ENCODE data around the gene ZNF76.
"Not testable (repeated sequence)": the region's sequence is repeated elsewhere in the genome, so short reads cannot be mapped to it uniquely, and the experiment has no call there.

The ZNF76 gene

GRCh38 chr6:35295521-35296315 lies 36.2 kb downstream of the ZNF76 start:
- H3K9ac ChIP-seq: peak overlapping the region; percentile 96
- peak overlapping the region; percentile 98 for H3K27ac ChIP-seq
- TF ChIP-seq Cebpa-rat (IDR thresholded peaks at IDR 0.05): no peak
- H3K4me3 ChIP-seq: no peak overlapping the region
- H3K27me3 ChIP-seq: no peaks in the 10 kb centered on the region
- H4K20me1 ChIP-seq: peaks cover 8% of the 10 kb centered on the region
- H3K36me3 ChIP-seq: peaks cover 36% of the 10 kb centered on the region
- H3K4me1 ChIP-seq: peaks cover 96% of the 10 kb centered on the region
- peak overlapping the region; percentile 100 for H3K4me2 ChIP-seq
- H3K9me3 ChIP-seq: no peaks in the 10 kb centered on the region

GRCh38 chr6:35296931-35297600 lies 37.5 kb downstream of the ZNF76 start:
- Histone ChIP-seq H3K27me3 (no peaks in the 10 kb centered on the region), H3K4me3 (peak overlapping the region; percentile 83; the same call in 1 of the 2 replicates), H3K36me3 (peaks cover 27% of the 10 kb centered on the region), H3K4me1 (peaks cover 98% of the 10 kb centered on the region), H3K9me3 (no peaks in the 10 kb centered on the region), H4K20me1 (peaks cover 19% of the 10 kb centered on the region), H3K9ac (peak overlapping the region; percentile 96), H3K27ac (peak overlapping the region; percentile 98), H3K4me2 (peak overlapping the region; percentile 100)
- TF ChIP-seq Cebpa-rat (IDR thresholded peaks at IDR 0.05): no peak

- Histone ChIP-seq H3K9me3 (no peaks in the 10 kb centered on the region), H3K9ac (peak within 1 kb of the TSS; percentile 96), H3K4me1 (peaks cover 98% of the 10 kb centered on the region), H3K4me2 (peak within 1 kb of the TSS; percentile 100), H3K36me3 (peaks cover 27% of the 10 kb centered on the region), H3K27me3 (no peaks in the 10 kb centered on the region), H3K4me3 (peak within 1 kb of the TSS; percentile 83), H3K27ac (peak within 1 kb of the TSS; percentile 98), H4K20me1 (peaks cover 23% of the 10 kb centered on the region)
- TF ChIP-seq Cebpa-rat (IDR thresholded peaks at IDR 0.05): no peak
Measured at GRCh38 chr6:35297601-35298481, 38.3 kb downstream of the ZNF76 start, which contains the start of gene DEF6. TSS of gene DEF6 (plus strand) at chr6:35297818. CDS start at chr6:35297857, 39 bp downstream.

- H3K27ac ChIP-seq: peak overlapping the region; percentile 98
- H3K36me3 ChIP-seq: peaks cover 24% of the 10 kb centered on the region
- peak overlapping the region; percentile 83 for H3K4me3 ChIP-seq
- no peak for TF ChIP-seq Cebpa-rat (IDR thresholded peaks at IDR 0.05)
- peaks cover 28% of the 10 kb centered on the region for H4K20me1 ChIP-seq
- H3K27me3 ChIP-seq: no peaks in the 10 kb centered on the region
- H3K4me2 ChIP-seq: peak overlapping the region; percentile 100
- peaks cover 98% of the 10 kb centered on the region for H3K4me1 ChIP-seq
- peak overlapping the region; percentile 96 for H3K9ac ChIP-seq
- no peaks in the 10 kb centered on the region for H3K9me3 ChIP-seq
Measured at GRCh38 chr6:35298625-35299140, 39.1 kb downstream of the ZNF76 start.

GRCh38 chr6:35299674-35300073 lies 40.1 kb downstream of the ZNF76 start:
- peak overlapping the region; percentile 83 for H3K4me3 ChIP-seq
- peaks cover 26% of the 10 kb centered on the region for H3K36me3 ChIP-seq
- H3K9me3 ChIP-seq: no peaks in the 10 kb centered on the region
- no peak for TF ChIP-seq Cebpa-rat (IDR thresholded peaks at IDR 0.05)
- H3K9ac ChIP-seq: peak overlapping the region; percentile 96
- peak overlapping the region; percentile 100 for H3K4me2 ChIP-seq
- peaks cover 95% of the 10 kb centered on the region for H3K4me1 ChIP-seq
- H3K27me3 ChIP-seq: no peaks in the 10 kb centered on the region
- peak overlapping the region; percentile 98 for H3K27ac ChIP-seq
- H4K20me1 ChIP-seq: peaks cover 38% of the 10 kb centered on the region

GRCh38 chr6:35300848-35301247 lies 41.3 kb downstream of the ZNF76 start:
- H3K4me1 ChIP-seq: peaks cover 83% of the 10 kb centered on the region
- H4K20me1 ChIP-seq: peaks cover 49% of the 10 kb centered on the region
- no peaks in the 10 kb centered on the region for H3K27me3 ChIP-seq
- H3K4me3 ChIP-seq: no peak overlapping the region
- H3K36me3 ChIP-seq: peaks cover 31% of the 10 kb centered on the region
- peak overlapping the region; percentile 42; the same call in 1 of the 2 replicates for H3K27ac ChIP-seq
- peak overlapping the region; percentile 100 for H3K4me2 ChIP-seq
- H3K9ac ChIP-seq: peak overlapping the region; percentile 32
- TF ChIP-seq Cebpa-rat (IDR thresholded peaks at IDR 0.05): no peak
- H3K9me3 ChIP-seq: no peaks in the 10 kb centered on the region

GRCh38 chr6:35302604-35303241 lies 43.2 kb downstream of the ZNF76 start:
- Histone ChIP-seq H4K20me1 (peaks cover 58% of the 10 kb centered on the region), H3K27ac (peak overlapping the region; percentile 69), H3K4me3 (peak overlapping the region; percentile 44; the same call in 1 of the 2 replicates), H3K4me1 (peaks cover 66% of the 10 kb centered on the region), H3K4me2 (peak overlapping the region; percentile 100), H3K9ac (peak overlapping the region; percentile 72; the same call in 1 of the 2 replicates), H3K36me3 (peaks cover 44% of the 10 kb centered on the region), H3K9me3 (no peaks in the 10 kb centered on the region), H3K27me3 (no peaks in the 10 kb centered on the region)
- TF ChIP-seq Cebpa-rat (IDR thresholded peaks at IDR 0.05): no peak

- H4K20me1 ChIP-seq: peaks cover 65% of the 10 kb centered on the region
- no peak for TF ChIP-seq Cebpa-rat (IDR thresholded peaks at IDR 0.05)
- H3K4me1 ChIP-seq: peaks cover 56% of the 10 kb centered on the region
- H3K9me3 ChIP-seq: no peaks in the 10 kb centered on the region
- H3K4me2 ChIP-seq: no peak overlapping the region
- H3K9ac ChIP-seq: no peak overlapping the region
- no peak overlapping the region for H3K27ac ChIP-seq
- H3K4me3 ChIP-seq: no peak overlapping the region
- H3K27me3 ChIP-seq: no peaks in the 10 kb centered on the region
- H3K36me3 ChIP-seq: peaks cover 57% of the 10 kb centered on the region
Measured at GRCh38 chr6:35304299-35304698, 44.8 kb downstream of the ZNF76 start.

GRCh38 chr6:35305117-35305516 lies 45.6 kb downstream of the ZNF76 start:
- TF ChIP-seq Cebpa-rat (IDR thresholded peaks at IDR 0.05): no peak
- Histone ChIP-seq H3K4me3 (no peak overlapping the region), H3K27me3 (no peaks in the 10 kb centered on the region), H3K27ac (no peak overlapping the region), H4K20me1 (peaks cover 70% of the 10 kb centered on the region), H3K4me2 (no peak overlapping the region), H3K4me1 (peaks cover 56% of the 10 kb centered on the region), H3K9me3 (no peaks in the 10 kb centered on the region), H3K9ac (no peak overlapping the region), H3K36me3 (peaks cover 64% of the 10 kb centered on the region)

- H3K4me2 ChIP-seq, H3K27ac ChIP-seq: not testable (repeated sequence)
Measured at GRCh38 chr6:35307138-35307537, 47.6 kb downstream of the ZNF76 start.

GRCh38 chr6:35308543-35308942 lies 49.0 kb downstream of the ZNF76 start:
- not testable (repeated sequence) for H3K9ac ChIP-seq, H3K27me3 ChIP-seq, H3K4me2 ChIP-seq, H3K27ac ChIP-seq, H3K4me3 ChIP-seq, H3K9me3 ChIP-seq
- Histone ChIP-seq H4K20me1 (peaks cover 43% of the 10 kb centered on the region), H3K4me1 (peaks cover 50% of the 10 kb centered on the region), H3K36me3 (peaks cover 69% of the 10 kb centered on the region)

More at GRCh38 chr6:35307138-35307537, 47.6 kb downstream of the ZNF76 start:
- Histone ChIP-seq H4K20me1 (peaks cover 57% of the 10 kb centered on the region), H3K36me3 (peaks cover 58% of the 10 kb centered on the region), H3K4me1 (peaks cover 56% of the 10 kb centered on the region)
- H3K9me3 ChIP-seq, H3K27me3 ChIP-seq, H3K9ac ChIP-seq, H3K4me3 ChIP-seq: not testable (repeated sequence)

Data from BLaER1 (cell line).